ENCODE measurements around the gene NKX2-2.
A peak's percentile ranks its signal among the peaks of the same experiment; 100 is the strongest.

Gene NKX2-2

GRCh38 chr20:21523895-21524294, 10.0 kb upstream of the NKX2-2 start:
- peaks cover 28 to 42% (median 33%) of the 10 kb centered on the region in 11 experiments for H3K9me3 ChIP-seq (replicated peaks in 1 of 11)
- no peak overlapping the region for H3K4me3 ChIP-seq
- no peak overlapping the region for H3K9ac ChIP-seq
- H3K4me2 ChIP-seq, result no peak overlapping the region
- 0 out of 22 replicates have a peak, but pooled peaks cover 0 to 5% (median 0%) of the 10 kb centered on the region in 11 experiments for H3K36me3 ChIP-seq
- peaks cover 70 to 91% (median 83%) of the 10 kb centered on the region in 11 experiments for H3K27me3 ChIP-seq
- H3K27ac ChIP-seq, result no peak overlapping the region
- no peaks in the 10 kb centered on the region for H3K4me1 ChIP-seq
- TF ChIP-seq Cebpa-rat (IDR thresholded peaks at IDR 0.05), result no peak
- H4K20me1 ChIP-seq, result peaks cover 0 to 15% (median under 1%) of the 10 kb centered on the region in 11 experiments; a peak in 6 of 22 replicates

GRCh38 chr20:21523281-21523868, 9.5 kb upstream of the NKX2-2 start:
- Histone ChIP-seq H3K36me3 (0 out of 22 replicates have a peak, but pooled peaks cover 0 to 5% (median 0%) of the 10 kb centered on the region in 11 experiments), H4K20me1 (peaks cover 0 to 19% (median 5%) of the 10 kb centered on the region in 11 experiments; a peak in 14 of 22 replicates), H3K9me3 (replicated peaks in 1 of 11) (peaks cover 28 to 42% (median 33%) of the 10 kb centered on the region in 11 experiments), H3K27me3 (peaks cover 75 to 96% (median 88%) of the 10 kb centered on the region in 11 experiments), H3K4me3 (no peak overlapping the region), H3K4me1 (no peaks in the 10 kb centered on the region), H3K4me2 (no peak overlapping the region), H3K27ac (no peak overlapping the region), H3K9ac (no peak overlapping the region)
- TF ChIP-seq Cebpa-rat (IDR thresholded peaks at IDR 0.05), result no peak

DNA sequence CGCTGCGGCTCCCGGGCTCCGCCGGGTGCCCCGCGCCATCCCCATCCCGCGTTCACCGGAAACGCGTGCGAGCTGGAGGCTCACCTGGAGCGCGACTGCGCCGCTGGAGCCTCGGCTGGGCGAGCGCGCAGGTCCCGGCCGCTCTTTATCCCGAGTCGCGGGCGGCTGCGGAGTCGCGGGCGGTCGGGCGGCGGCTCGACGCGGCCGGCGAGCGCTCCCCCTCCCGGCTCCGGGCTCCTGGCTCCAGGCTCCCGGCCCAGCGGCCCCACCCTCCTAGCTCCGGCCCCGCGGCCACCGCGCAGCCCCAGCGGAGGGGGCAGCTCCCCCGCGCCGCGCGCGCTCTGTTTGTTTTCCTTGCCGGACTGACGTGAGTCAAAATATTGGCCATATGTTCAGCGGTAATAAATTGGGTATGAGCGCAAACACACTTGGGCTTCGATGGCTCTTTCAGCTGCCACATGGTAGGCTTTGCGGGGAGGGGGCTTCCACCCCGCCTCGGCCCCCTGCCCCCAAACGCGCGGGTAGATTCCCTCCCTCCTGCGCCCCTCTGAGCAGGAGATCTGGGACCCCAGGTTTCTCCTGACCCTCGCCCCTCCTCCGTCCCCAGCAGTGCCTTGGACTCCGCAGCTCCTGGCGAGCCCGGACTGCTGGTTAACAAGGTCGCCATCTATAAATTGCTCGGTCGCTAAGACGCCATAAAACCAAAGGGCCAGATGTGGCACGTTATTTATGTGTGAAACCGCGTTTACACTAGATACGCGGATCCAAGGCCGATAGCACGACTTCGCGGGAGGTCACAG, 8.8 kb upstream of the NKX2-2 start:
- Histone ChIP-seq H3K4me3 (peak overlapping the region in 4 of 10 experiments; percentile 15 to 40 (median 21); a peak in 4 of 20 replicates), H3K27me3 (peaks cover 82 to 100% (median 95%) of the 10 kb centered on the region in 11 experiments), H4K20me1 (peaks cover 0 to 26% (median 10%) of the 10 kb centered on the region in 11 experiments; a peak in 16 of 22 replicates), H3K4me1 (no peaks in the 10 kb centered on the region), H3K9ac (no peak overlapping the region), H3K36me3 (0 out of 22 replicates have a peak, but pooled peaks cover 0 to 5% (median 0%) of the 10 kb centered on the region in 11 experiments), H3K9me3 (replicated peaks in 1 of 11) (peaks cover 28 to 45% (median 33%) of the 10 kb centered on the region in 11 experiments), H3K27ac (no peak overlapping the region), H3K4me2 (no peak overlapping the region)
- no peak for TF ChIP-seq Cebpa-rat (IDR thresholded peaks at IDR 0.05)

DNA sequence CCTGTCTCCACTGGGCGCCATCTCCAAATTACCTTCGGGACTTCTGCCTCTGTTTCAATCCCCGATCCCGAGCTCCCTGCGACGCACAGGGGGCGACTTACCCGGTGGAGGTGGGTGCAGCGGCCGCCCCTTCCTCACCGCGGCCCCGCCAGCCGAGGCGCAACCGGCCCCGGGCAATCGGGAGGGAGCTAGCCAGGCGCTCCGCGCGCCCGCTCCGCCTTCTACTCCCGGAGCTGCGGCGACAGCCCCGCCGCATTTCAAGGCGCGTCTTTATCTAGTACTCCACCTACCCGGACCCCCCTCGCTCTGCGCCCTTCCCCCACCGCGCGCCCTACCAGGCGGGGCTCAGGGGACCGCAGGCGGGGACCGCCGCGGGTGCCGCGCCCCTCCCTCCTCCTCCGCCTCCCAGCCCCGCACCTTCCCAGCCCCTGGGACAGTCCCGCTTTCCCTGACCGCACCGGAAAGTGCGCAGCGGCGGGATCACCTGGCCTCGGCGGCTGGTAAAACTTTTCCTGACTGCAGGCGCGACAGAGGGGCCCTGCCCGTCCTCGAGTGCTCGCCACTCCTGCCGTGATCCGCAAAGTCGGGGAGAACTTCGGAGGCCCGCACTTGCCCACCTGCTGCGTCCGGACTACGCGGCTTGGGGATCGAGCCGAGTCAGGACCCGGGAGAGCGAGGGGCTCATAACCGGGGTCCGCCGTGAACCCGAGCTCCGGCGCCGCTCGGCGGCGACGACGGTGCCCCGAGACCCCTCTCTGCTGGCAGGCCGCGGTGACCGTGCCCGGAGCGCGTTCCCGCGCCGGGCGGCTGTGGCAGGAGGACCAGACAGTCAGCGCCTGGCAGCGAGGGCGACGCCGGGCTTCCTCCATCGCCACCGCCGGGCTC, 8.0 kb upstream of the NKX2-2 start:
- Histone ChIP-seq H3K27ac (no peak overlapping the region), H3K4me2 (no peak overlapping the region), H3K36me3 (0 out of 22 replicates have a peak, but pooled peaks cover 0 to 5% (median 0%) of the 10 kb centered on the region in 11 experiments)

DNA sequence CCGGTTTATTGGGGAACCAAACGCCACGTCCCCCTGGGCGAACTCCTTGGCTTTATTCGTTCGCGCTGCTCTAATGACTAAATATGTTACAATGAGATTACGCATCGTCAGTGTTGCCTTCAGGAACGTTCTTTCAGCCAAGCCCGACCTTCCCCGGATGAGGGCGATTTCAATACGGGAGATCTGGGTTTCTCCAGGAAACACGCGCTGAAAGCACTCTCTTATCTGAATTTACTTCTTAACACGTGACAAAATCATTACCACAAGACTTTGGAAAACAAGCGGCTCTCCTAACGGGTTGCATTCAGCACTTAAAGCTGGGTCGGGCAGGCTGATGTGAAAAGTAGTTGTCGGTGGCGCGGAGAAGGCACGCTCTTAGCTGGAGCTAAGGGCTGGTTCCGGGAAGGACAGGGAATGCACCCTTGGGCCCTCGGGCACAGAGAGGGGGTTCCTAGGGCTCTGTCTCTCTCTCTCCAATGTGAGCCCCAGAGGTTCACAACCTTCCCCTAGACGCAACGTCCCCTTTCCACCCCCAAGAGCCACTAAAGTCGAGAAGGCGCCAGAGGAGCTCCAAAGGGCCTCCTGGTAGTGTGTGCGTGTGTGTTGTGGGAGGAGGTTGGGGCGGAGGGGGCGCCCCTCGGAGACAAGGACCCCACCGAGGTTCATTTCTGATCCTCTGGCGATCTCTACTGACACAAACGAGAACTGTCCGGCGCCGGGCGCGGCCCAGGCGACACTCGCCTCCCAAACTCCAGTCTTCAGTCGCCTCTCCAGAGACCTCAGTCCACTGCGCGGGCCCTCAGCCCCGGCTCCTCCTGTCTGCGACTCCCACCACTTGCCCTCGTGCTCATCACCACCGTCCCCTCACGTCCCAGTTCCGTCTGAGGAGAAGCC, 7.1 kb upstream of the NKX2-2 start:
- Histone ChIP-seq H3K4me3 (peak overlapping the region in 4 of 10 experiments; percentile 20 to 41 (median 31); a peak in 3 of 20 replicates), H3K9me3 (replicated peaks in 1 of 11) (peaks cover 28 to 57% (median 35%) of the 10 kb centered on the region in 11 experiments), H3K4me2 (no peak overlapping the region), H3K27me3 (peaks cover 98 to 100% (median 100%) of the 10 kb centered on the region in 11 experiments), H3K4me1 (peaks cover 0 to 9% (median 0%) of the 10 kb centered on the region in 10 experiments; a peak in 4 of 20 replicates), H3K9ac (no peak overlapping the region), H4K20me1 (peaks cover 0 to 40% (median 23%) of the 10 kb centered on the region in 11 experiments; a peak in 16 of 22 replicates), H3K27ac (no peak overlapping the region), H3K36me3 (0 out of 22 replicates have a peak, but pooled peaks cover 0 to 5% (median 0%) of the 10 kb centered on the region in 11 experiments)
- no peak for TF ChIP-seq Cebpa-rat (IDR thresholded peaks at IDR 0.05)

More for the DNA sequence above, 8.0 kb upstream of the NKX2-2 start:
- no peak for TF ChIP-seq Cebpa-rat (IDR thresholded peaks at IDR 0.05)
- H3K9ac ChIP-seq, result no peak overlapping the region
- peak overlapping the region in 6 of 10 experiments; percentile 9 to 41 (median 19); a peak in 7 of 20 replicates for H3K4me3 ChIP-seq
- peaks cover 28 to 48% (median 33%) of the 10 kb centered on the region in 11 experiments for H3K9me3 ChIP-seq (replicated peaks in 1 of 11)
- peaks cover 90 to 100% (median 98%) of the 10 kb centered on the region in 11 experiments for H3K27me3 ChIP-seq
- peaks cover 0 to 8% (median 0%) of the 10 kb centered on the region in 10 experiments; a peak in 4 of 20 replicates for H3K4me1 ChIP-seq
- peaks cover 0 to 34% (median 18%) of the 10 kb centered on the region in 11 experiments; a peak in 16 of 22 replicates for H4K20me1 ChIP-seq

DNA sequence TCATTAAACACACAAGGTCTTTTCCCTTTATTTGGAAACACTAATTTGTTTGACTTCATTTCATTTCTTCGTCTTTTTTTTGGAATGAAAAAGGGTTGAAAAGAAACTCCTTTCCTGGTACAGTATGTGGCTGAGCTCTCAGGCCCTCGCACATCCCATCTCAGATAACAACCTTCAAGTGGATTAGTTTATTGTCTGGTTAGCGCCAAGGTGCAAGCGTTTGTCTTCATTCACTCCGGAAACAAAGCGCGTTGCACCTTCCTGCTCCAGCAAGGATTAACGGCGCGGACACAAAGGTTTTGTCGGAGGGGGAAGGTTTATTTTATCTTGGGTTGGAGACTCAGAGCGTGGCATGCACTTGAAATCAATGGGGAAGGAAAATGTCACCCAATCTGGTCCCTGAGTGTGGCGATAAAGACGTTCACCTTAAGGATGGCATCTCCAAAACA, 5.3 kb upstream of the NKX2-2 start:
- H3K9me3 ChIP-seq (replicated peaks in 1 of 11), result peaks cover 36 to 70% (median 44%) of the 10 kb centered on the region in 11 experiments
- H3K4me2 ChIP-seq, result no peak overlapping the region
- H4K20me1 ChIP-seq, result peaks cover 0 to 45% (median 23%) of the 10 kb centered on the region in 11 experiments; a peak in 16 of 22 replicates
- H3K27ac ChIP-seq, result no peak overlapping the region
- H3K4me3 ChIP-seq, result no peak overlapping the region
- peaks cover 100% of the 10 kb centered on the region in 11 experiments for H3K27me3 ChIP-seq
- no peak for TF ChIP-seq Cebpa-rat (IDR thresholded peaks at IDR 0.05)
- 0 out of 22 replicates have a peak, but pooled peaks cover 0 to 5% (median 0%) of the 10 kb centered on the region in 11 experiments for H3K36me3 ChIP-seq
- peaks cover 0 to 9% (median 0%) of the 10 kb centered on the region in 10 experiments; a peak in 4 of 20 replicates for H3K4me1 ChIP-seq
- H3K9ac ChIP-seq, result no peak overlapping the region

DNA sequence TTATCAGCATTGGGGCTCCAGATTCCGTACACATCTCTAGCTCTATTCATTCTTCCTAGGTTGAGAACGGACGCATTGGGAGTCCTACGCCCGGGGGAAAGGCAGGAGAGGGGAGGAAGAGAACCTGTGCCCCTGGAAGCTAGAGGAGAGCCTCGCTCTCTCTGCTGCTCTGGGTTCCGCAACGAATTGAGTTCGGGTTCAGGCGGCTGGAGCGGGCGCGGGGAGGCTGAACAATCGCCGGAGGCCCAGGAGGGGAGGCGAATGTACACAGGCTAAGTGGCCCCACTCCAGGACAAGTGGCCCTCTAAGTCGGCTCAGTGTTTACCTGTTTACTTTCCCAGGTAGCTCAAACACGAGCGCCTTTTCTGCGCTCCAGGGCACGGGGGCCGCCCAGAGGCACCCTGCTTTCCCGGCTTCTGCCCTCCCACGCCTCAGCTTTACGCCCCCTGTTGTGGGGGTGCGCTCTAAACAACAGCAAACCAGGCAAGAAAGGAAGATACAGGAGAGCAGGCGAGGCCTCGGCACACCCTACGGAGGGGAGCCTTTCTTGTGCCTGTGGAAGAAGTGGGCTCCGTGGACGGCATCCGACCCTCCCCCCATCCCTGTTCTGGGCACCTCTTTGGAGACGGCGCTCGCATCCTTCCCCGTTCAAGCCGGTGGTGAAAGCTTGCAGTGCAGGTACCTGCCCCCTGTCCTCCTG, 4.6 kb upstream of the NKX2-2 start:
- Histone ChIP-seq H3K4me2 (peak overlapping the region in 1 of 11 experiments; percentile 26; a peak in 1 of 22 replicates), H3K27me3 (peaks cover 99 to 100% (median 100%) of the 10 kb centered on the region in 11 experiments), H3K9ac (no peak overlapping the region), H4K20me1 (peaks cover 0 to 45% (median 23%) of the 10 kb centered on the region in 11 experiments; a peak in 16 of 22 replicates), H3K36me3 (0 out of 22 replicates have a peak, but pooled peaks cover 0 to 5% (median 0%) of the 10 kb centered on the region in 11 experiments), H3K4me1 (peaks cover 0 to 9% (median 0%) of the 10 kb centered on the region in 10 experiments; a peak in 4 of 20 replicates), H3K27ac (no peak overlapping the region), H3K9me3 (replicated peaks in 1 of 11) (peaks cover 41 to 76% (median 50%) of the 10 kb centered on the region in 11 experiments), H3K4me3 (no peak overlapping the region)
- no peak for TF ChIP-seq Cebpa-rat (IDR thresholded peaks at IDR 0.05)

Measured in BLaER1 treated with 17β-estradiol and CSF1 and Interleukin-3, amounts not matched to agents 10 nM and 100 nM (cell line).